H1 (cell line): ENCODE data around the gene PTMS. TPM values are rescaled to one million over a fixed set of nuclear protein-coding genes. Genes with fewer than 3 reads are reported as not detected.

ENCODE experiments used
- CBX5 ChIP-seq: fragments of 300-800, 300-1000 bp; sonication (generic); IDR thresholded peaks from 2 replicates; pipeline ENCODE4 v1.7.1; 2016; ENCODE audit warnings: antibody characterized with exemption, low read length, low read depth
- KDM4A ChIP-seq: IDR thresholded peaks from one replicate; pipeline ENCODE4 v1.7.1; 2012; ENCODE audit warnings: low read depth, mild to moderate bottlenecking, moderate library complexity, low read length, inconsistent platforms; ENCODE audit not compliant: severe bottlenecking
- KDM5A ChIP-seq: fragments of 200-600 bp; IDR thresholded peaks from 2 replicates; pipeline ENCODE4 v1.7.1; 2012; ENCODE audit warnings: mild to moderate bottlenecking, low read length, inconsistent platforms, mixed read lengths
- RFX5 ChIP-seq: IDR thresholded peaks from 2 replicates; pipeline ENCODE4 v1.6.1; 2011; ENCODE audit warnings: low read depth, low read length, improper control_type of control experiment, borderline replicate concordance
- ZNF274 ChIP-seq: IDR thresholded peaks from 2 replicates; pipeline ENCODE4 v1.7.0; 2012; ENCODE audit warnings: low read length, borderline replicate concordance; ENCODE audit errors: extremely low read depth
- polyA plus RNA-seq, 7 experiments: library from polyadenylated mRNA; depleted of rRNA in 3 of 7; stranded (reverse) in 5 of 7; unstranded in 2 of 7; fragments of >200 nt in 5 of 7; fragments of 200-250 nt in 2 of 7; gene quantifications; 1 replicate in 5 of 7; 2 replicates in 1 of 7; 4 replicates in 1 of 7; pipeline versions ENCODE4 v1.2.1 to v1.2.3, GENCODE V29; 2011 to 2013; ENCODE audit warnings: missing spikeins in 2 of 7, mixed read lengths in 2 of 7
- total RNA-seq: library from RNA; stranded (reverse); fragmentation: NEBNext Ultra II Directional; extraction: Animal tissue kit (Norgen Biotek cat#: 25700); gene quantifications from 2 replicates; pipeline ENCODE4 v1.2.1, GENCODE V29; 2021
- TF ChIP-seq, protein P1 (sequence below), 3 experiments: IDR thresholded peaks; 1 replicate in 2 of 3; 2 replicates in 1 of 3; pipeline versions ENCODE4 v1.5.1 to v1.6.1; 2011; ENCODE audit warnings: low read length in 3 of 3, mild to moderate bottlenecking in 3 of 3, inconsistent platforms in 2 of 3, low read depth in 1 of 3, moderate library complexity in 1 of 3; ENCODE audit not compliant: insufficient read depth in 1 of 3; ENCODE audit errors: control extremely low read depth in 1 of 3
- TF ChIP-seq, protein P2 (sequence below): IDR thresholded peaks from 2 replicates; pipeline ENCODE4 v1.6.1; 2011; ENCODE audit warnings: low read length, improper control_type of control experiment

PTMS gene
- total and polyA plus RNA-seq, 2 of the 8 experiments (the other 6 are each of a cell fraction or from before 2014, with no cell fraction given): 444 to 553 TPM

GRCh38 chr12:6771091-6771495 is 4.9 kb downstream of the PTMS start (continued):
- TF ChIP-seq, protein P1, sequence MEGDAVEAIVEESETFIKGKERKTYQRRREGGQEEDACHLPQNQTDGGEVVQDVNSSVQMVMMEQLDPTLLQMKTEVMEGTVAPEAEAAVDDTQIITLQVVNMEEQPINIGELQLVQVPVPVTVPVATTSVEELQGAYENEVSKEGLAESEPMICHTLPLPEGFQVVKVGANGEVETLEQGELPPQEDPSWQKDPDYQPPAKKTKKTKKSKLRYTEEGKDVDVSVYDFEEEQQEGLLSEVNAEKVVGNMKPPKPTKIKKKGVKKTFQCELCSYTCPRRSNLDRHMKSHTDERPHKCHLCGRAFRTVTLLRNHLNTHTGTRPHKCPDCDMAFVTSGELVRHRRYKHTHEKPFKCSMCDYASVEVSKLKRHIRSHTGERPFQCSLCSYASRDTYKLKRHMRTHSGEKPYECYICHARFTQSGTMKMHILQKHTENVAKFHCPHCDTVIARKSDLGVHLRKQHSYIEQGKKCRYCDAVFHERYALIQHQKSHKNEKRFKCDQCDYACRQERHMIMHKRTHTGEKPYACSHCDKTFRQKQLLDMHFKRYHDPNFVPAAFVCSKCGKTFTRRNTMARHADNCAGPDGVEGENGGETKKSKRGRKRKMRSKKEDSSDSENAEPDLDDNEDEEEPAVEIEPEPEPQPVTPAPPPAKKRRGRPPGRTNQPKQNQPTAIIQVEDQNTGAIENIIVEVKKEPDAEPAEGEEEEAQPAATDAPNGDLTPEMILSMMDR (IDR thresholded peaks at IDR 0.05; ENCODE audit: control extremely low read depth in 1 of 3, insufficient read depth in 1 of 3, low read depth in 1 of 3, low read length in 3 of 3): no peak
- TF ChIP-seq, protein P2, sequence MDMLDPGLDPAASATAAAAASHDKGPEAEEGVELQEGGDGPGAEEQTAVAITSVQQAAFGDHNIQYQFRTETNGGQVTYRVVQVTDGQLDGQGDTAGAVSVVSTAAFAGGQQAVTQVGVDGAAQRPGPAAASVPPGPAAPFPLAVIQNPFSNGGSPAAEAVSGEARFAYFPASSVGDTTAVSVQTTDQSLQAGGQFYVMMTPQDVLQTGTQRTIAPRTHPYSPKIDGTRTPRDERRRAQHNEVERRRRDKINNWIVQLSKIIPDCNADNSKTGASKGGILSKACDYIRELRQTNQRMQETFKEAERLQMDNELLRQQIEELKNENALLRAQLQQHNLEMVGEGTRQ: no peak
- TF ChIP-seq KDM5A (no peak), ZNF274 (no peak), KDM4A (no peak), RFX5 (no peak), CBX5 (no peak)
